NCI-H345 treated with DMSO at 0.1 percent for 48 hours (cell line): ENCODE measurements around the gene RNF5.

Source experiments
- DNase-seq: peaks from one replicate; lab custom pipeline; 2025; ENCODE audit not compliant: unreplicated experiment; lab: John Stamatoyannopoulos, UW

The RNF5 gene

GRCh38 chr6:32151863-32152768 is 26.1 kb upstream of the RNF5 start, which contains the start of gene PRRT1:
TSS of gene PRRT1 (minus strand) at chr6:32151939. CDS start at chr6:32151827, 112 bp downstream.
- DNase-seq: no peak

GRCh38 chr6:32152769-32153563 is 25.2 kb upstream of the RNF5 start:
- DNase-seq: no peak

GRCh38 chr6:32153564-32154513 is 24.4 kb upstream of the RNF5 start, which contains the start of gene PPT2:
TSS of gene PPT2 (plus strand) at chr6:32154141. CDS start at chr6:32154595, 454 bp downstream.
- peak; percentile 63 for DNase-seq

GRCh38 chr6:32154514-32155161 is 23.6 kb upstream of the RNF5 start:
- DNase-seq: peak; percentile 44

- no peak for DNase-seq
Observed at GRCh38 chr6:32156891-32157290, 21.3 kb upstream of the RNF5 start.

- no peak for DNase-seq
Observed at GRCh38 chr6:32158052-32158451, 20.2 kb upstream of the RNF5 start.

GRCh38 chr6:32163559-32164258 is 14.5 kb upstream of the RNF5 start:
- DNase-seq: no peak

- DNase-seq: no peak
Observed at GRCh38 chr6:32164295-32164694, 13.9 kb upstream of the RNF5 start, which contains the start of gene EGFL8. TSS of gene EGFL8 (plus strand) at chr6:32164595. CDS start at chr6:32166166, 1,571 bp downstream.

GRCh38 chr6:32166411-32167061 is 11.7 kb upstream of the RNF5 start:
- DNase-seq: no peak

- no peak for DNase-seq
Observed at GRCh38 chr6:32167154-32167760, 10.9 kb upstream of the RNF5 start.

- DNase-seq: no peak
Observed at GRCh38 chr6:32167761-32168262, 10.4 kb upstream of the RNF5 start.

- no peak for DNase-seq
Observed at GRCh38 chr6:32168350-32168749, 9.9 kb upstream of the RNF5 start.

- DNase-seq: no peak
Observed at GRCh38 chr6:32168807-32169591, 9.2 kb upstream of the RNF5 start.

- DNase-seq: no peak
Observed at GRCh38 chr6:32170294-32170693, 7.9 kb upstream of the RNF5 start.

- DNase-seq: no peak
Observed at GRCh38 chr6:32171234-32171633, 7.0 kb upstream of the RNF5 start.

GRCh38 chr6:32173051-32173727 is 5.0 kb upstream of the RNF5 start:
- DNase-seq: no peak

- no peak for DNase-seq
Observed at GRCh38 chr6:32174416-32174815, 3.8 kb upstream of the RNF5 start.
